ENCODE results near the gene LRRC27.
A peak's percentile ranks its signal among the peaks of the same experiment; 100 is the strongest.
"Not testable (repeated sequence)": the region's sequence is repeated elsewhere in the genome, so short reads cannot be mapped to it uniquely, and the experiment has no call there.

The LRRC27 gene

GRCh38 chr10:132331601-132332432 is at the start of gene LRRC27:
TSS of gene LRRC27 (plus strand) at chr10:132332193. CDS start at chr10:132333525, 1,332 bp downstream.
- DNase-seq: peak; percentile 77

GRCh38 chr10:132282667-132283603 is 49.1 kb upstream of the LRRC27 start:
- DNase-seq: no peak

- no peak for DNase-seq
These were observed 48.2 kb upstream of the LRRC27 start for GRCh38 chr10:132283604-132284382.

- DNase-seq: no peak
These were observed 42.6 kb upstream of the LRRC27 start for GRCh38 chr10:132289439-132289838.

- no peak for DNase-seq
These were observed 41.4 kb upstream of the LRRC27 start for GRCh38 chr10:132290631-132291030.

GRCh38 chr10:132291826-132292225 is 40.2 kb upstream of the LRRC27 start:
- no peak for DNase-seq

GRCh38 chr10:132292287-132293200 is 39.4 kb upstream of the LRRC27 start:
- DNase-seq: no peak

- DNase-seq: no peak
These were observed 38.7 kb upstream of the LRRC27 start for GRCh38 chr10:132293201-132293812.

GRCh38 chr10:132293813-132294520 is 38.0 kb upstream of the LRRC27 start:
- no peak for DNase-seq

- DNase-seq: no peak
These were observed 37.3 kb upstream of the LRRC27 start for GRCh38 chr10:132294561-132295318.

- not testable (repeated sequence) for DNase-seq
These were observed 36.5 kb upstream of the LRRC27 start for GRCh38 chr10:132295481-132295880.

- no peak for DNase-seq
These were observed 35.1 kb upstream of the LRRC27 start for GRCh38 chr10:132296666-132297443.

GRCh38 chr10:132297526-132297925 is 34.5 kb upstream of the LRRC27 start:
- DNase-seq: no peak

- no peak for DNase-seq
These were observed 33.7 kb upstream of the LRRC27 start for GRCh38 chr10:132298038-132298881.

GRCh38 chr10:132299371-132300336 is 32.3 kb upstream of the LRRC27 start:
- DNase-seq: no peak

GRCh38 chr10:132300582-132300981 is 31.4 kb upstream of the LRRC27 start:
- no peak for DNase-seq

Measured in NCI-H446 treated with DMSO at 0.1 percent for 48 hours (cell line).